Trophoblast cell (in vitro differentiated cells and primary cell): ENCODE results near the gene COA7.

ENCODE experiments used
- DNase-seq, 2 donors: peaks; one replicate each; pipeline ENCODE4 v3.0.0-alpha.2; 2016
- H2AFZ ChIP-seq: 2 replicates; pipeline ENCODE4 v1.6.1; 2013; ENCODE audit warnings: low read length, moderate library complexity, mild to moderate bottlenecking; ENCODE audit not compliant: insufficient read depth, poor library complexity
- H2AK5ac ChIP-seq: 2 replicates; pipeline ENCODE4 v1.6.1; 2013; ENCODE audit warnings: mild to moderate bottlenecking, low read length
- H2BK120ac ChIP-seq: 2 replicates; pipeline ENCODE4 v1.6.1; 2013; ENCODE audit warnings: low read length, mild to moderate bottlenecking, moderate library complexity; ENCODE audit not compliant: insufficient read depth, poor library complexity
- H2BK12ac ChIP-seq: 2 replicates; pipeline ENCODE4 v1.6.1; 2013; ENCODE audit warnings: mild to moderate bottlenecking, low read length, moderate library complexity
- H2BK5ac ChIP-seq: 2 replicates; pipeline ENCODE4 v1.6.1; 2013; ENCODE audit warnings: low read length, low read depth, moderate library complexity, mild to moderate bottlenecking; ENCODE audit not compliant: poor library complexity
- H3K14ac ChIP-seq: 2 replicates; pipeline ENCODE4 v1.6.1; 2013; ENCODE audit warnings: mild to moderate bottlenecking, low read length
- H3K18ac ChIP-seq: 2 replicates; pipeline ENCODE4 v1.6.1; 2013; ENCODE audit warnings: mild to moderate bottlenecking, low read length
- H3K23ac ChIP-seq: 2 replicates; pipeline ENCODE4 v1.6.1; 2013; ENCODE audit warnings: low read length
- H3K27ac ChIP-seq: 2 replicates; pipeline ENCODE4 v1.5.1; 2013; ENCODE audit warnings: low read depth, mild to moderate bottlenecking, inconsistent platforms, low read length, moderate library complexity
- H3K27me3 ChIP-seq: 2 replicates; pipeline ENCODE4 v1.6.1; 2013; ENCODE audit warnings: inconsistent platforms, mild to moderate bottlenecking, low read length, moderate library complexity; ENCODE audit not compliant: insufficient read depth
- H3K36me3 ChIP-seq, 2 experiments: 1 replicate in 1 of 2; 2 replicates in 1 of 2; pipeline ENCODE4 v1.6.1; 2013; ENCODE audit warnings: low read length in 2 of 2, mild to moderate bottlenecking in 2 of 2, moderate library complexity in 1 of 2; ENCODE audit not compliant: insufficient read depth in 2 of 2, control insufficient read depth in 1 of 2
- H3K4ac ChIP-seq: 2 replicates; pipeline ENCODE4 v1.6.1; 2013; ENCODE audit warnings: low read depth, mild to moderate bottlenecking, low read length, moderate library complexity
- H3K4me1 ChIP-seq, 2 experiments: 1 replicate in 1 of 2; 2 replicates in 1 of 2; pipeline ENCODE4 v1.6.1; 2013; ENCODE audit warnings: low read length in 2 of 2, mild to moderate bottlenecking in 2 of 2, moderate library complexity in 1 of 2; ENCODE audit not compliant: insufficient read depth in 2 of 2, control insufficient read depth in 1 of 2
- H3K4me2 ChIP-seq: 2 replicates; pipeline ENCODE4 v1.6.1; 2013; ENCODE audit warnings: inconsistent platforms, mild to moderate bottlenecking, low read length, moderate library complexity
- H3K4me3 ChIP-seq: 2 replicates; pipeline ENCODE4 v1.5.1; 2013; ENCODE audit warnings: mild to moderate bottlenecking, low read depth, low read length, inconsistent platforms
- H3K79me1 ChIP-seq: one replicate; pipeline ENCODE4 v1.6.1; 2013; ENCODE audit warnings: low read length
- H3K79me2 ChIP-seq: 2 replicates; pipeline ENCODE4 v1.6.1; 2013; ENCODE audit warnings: low read length, mild to moderate bottlenecking; ENCODE audit not compliant: control insufficient read depth, insufficient read depth, poor library complexity
- H3K9ac ChIP-seq: 2 replicates; pipeline ENCODE4 v1.6.1; 2013; ENCODE audit warnings: mild to moderate bottlenecking, low read length
- H3K9me3 ChIP-seq: 2 replicates; pipeline ENCODE4 v1.6.1; 2013; ENCODE audit warnings: low read depth, mild to moderate bottlenecking, control low read depth, inconsistent platforms, low read length; ENCODE audit not compliant: insufficient read depth
- H4K12ac ChIP-seq: 2 replicates; pipeline ENCODE4 v1.6.1; 2013; ENCODE audit warnings: low read depth, mild to moderate bottlenecking, low read length, moderate library complexity
- H4K8ac ChIP-seq: 2 replicates; pipeline ENCODE4 v1.6.1; 2013; ENCODE audit warnings: low read depth, mild to moderate bottlenecking, low read length, moderate library complexity
- H4K91ac ChIP-seq: one replicate; pipeline ENCODE4 v1.6.1; 2013; ENCODE audit warnings: low read depth, mild to moderate bottlenecking, low read length, moderate library complexity
- WGBS: extraction: QIAGEN DNeasy Blood & Tissue Kit; methylation state at CpG from one replicate; pipeline ENCODE4 v1.1.7; 2013; ENCODE audit warnings: missing lambda C conversion rate; ENCODE audit not compliant: insufficient read length, insufficient coverage; ENCODE audit errors: extremely low coverage; 5-methylcytosine and 5-hydroxymethylcytosine counted together

Gene COA7

DNA sequence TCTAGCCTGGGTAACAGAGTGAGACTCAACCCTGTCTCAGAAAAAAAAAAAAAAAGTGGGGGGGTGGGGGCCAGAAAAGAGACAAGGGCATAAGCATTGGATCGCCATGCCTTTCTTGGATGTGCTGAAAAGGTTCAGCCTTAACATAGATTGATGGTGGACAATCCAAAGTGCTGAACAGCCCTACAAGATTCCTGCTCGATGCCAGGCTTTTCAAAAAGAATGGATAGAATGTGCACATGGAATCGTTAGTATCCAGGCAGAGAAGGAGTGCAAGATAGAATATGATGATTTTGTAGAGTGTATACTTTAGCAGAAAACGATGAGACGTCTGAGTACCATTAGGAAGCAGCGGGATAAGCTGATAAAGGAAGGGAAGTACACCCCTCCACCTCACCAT is 10.9 kb upstream of the COA7 start:
- Histone ChIP-seq H3K36me3 (no peaks in the 10 kb centered on the region), H3K9ac (no peak overlapping the region), H3K14ac (no peak overlapping the region), H2AFZ (no peak overlapping the region), H3K4me3 (no peak overlapping the region), H3K79me1 (peaks cover 6% of the 10 kb centered on the region), H3K4me2 (no peak overlapping the region), H3K18ac (no peak overlapping the region), H4K91ac (peak overlapping the region; percentile 57), H2BK120ac (peak overlapping the region; percentile 41), H2BK12ac (peak overlapping the region; percentile 43), H3K79me2 (no peaks in the 10 kb centered on the region), H3K4me1 (peaks cover 13 to 18% of the 10 kb centered on the region in 2 experiments), H4K8ac (no peak overlapping the region), H3K4ac (no peak overlapping the region), H3K23ac (no peak overlapping the region), H2AK5ac (no peak overlapping the region), H2BK5ac (no peak overlapping the region), H3K9me3 (no peaks in the 10 kb centered on the region), H3K27ac (peak overlapping the region; percentile 38), H3K27me3 (no peaks in the 10 kb centered on the region), H4K12ac (no peak overlapping the region)
- peak; percentile 20 to 73 for DNase-seq
- WGBS = no CpG with 5 or more reads among the region's 6 CpGs

DNA sequence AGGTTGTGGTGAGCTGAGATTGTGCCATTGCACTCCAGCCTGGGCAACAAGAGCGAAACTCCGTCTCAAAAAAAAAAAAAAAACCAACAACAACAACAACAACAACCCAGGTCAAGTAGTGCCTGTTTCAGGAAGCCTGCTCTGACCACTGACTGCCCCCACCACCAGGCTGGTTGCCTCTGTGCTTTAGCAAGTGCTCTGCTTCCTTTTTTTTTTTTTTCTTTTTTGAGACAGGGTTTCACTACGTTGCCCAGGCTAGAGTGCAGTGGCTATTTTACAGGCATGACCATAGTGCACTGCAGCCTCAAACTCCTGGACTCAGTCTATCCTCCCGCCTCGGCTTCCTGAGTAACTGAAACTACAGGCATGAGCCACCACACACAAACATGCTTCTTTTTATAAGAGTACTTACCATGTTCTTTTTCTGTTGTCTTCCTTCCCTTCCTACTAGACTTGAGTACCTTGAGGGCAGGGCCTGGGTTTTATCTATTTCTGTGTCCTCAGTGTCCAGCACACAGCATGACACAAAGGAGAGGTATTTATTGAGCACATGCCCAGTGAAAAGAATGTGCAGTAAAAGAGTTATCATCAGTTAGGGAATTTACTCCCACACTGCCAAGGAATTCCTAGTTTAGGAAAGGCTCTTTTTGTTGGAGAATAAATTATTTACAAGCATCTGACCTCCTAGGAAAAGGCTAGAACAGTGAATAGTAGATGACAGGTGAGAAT is 9.9 kb upstream of the COA7 start:
- Histone ChIP-seq H3K14ac (peak overlapping the region; percentile 22), H3K18ac (peak overlapping the region; percentile 12), H2BK120ac (peak overlapping the region; percentile 68), H3K4me1 (peaks cover 13 to 20% of the 10 kb centered on the region in 2 experiments), H4K8ac (no peak overlapping the region), H2BK5ac (peak overlapping the region; percentile 76), H3K79me2 (no peaks in the 10 kb centered on the region), H3K36me3 (no peaks in the 10 kb centered on the region), H3K27ac (peak overlapping the region; percentile 91), H3K9ac (no peak overlapping the region), H4K91ac (peak overlapping the region; percentile 72), H3K4me3 (no peak overlapping the region), H3K79me1 (peaks cover 8% of the 10 kb centered on the region), H3K9me3 (no peaks in the 10 kb centered on the region), H3K27me3 (no peaks in the 10 kb centered on the region), H2BK12ac (peak overlapping the region; percentile 51), H3K4ac (no peak overlapping the region), H4K12ac (peak overlapping the region; percentile 20), H2AFZ (no peak overlapping the region), H3K23ac (no peak overlapping the region), H2AK5ac (peak overlapping the region; percentile 68), H3K4me2 (no peak overlapping the region)
- DNase-seq = peak; percentile 67 to 87
- no CpG with 5 or more reads among the region's 5 CpGs for WGBS

DNA sequence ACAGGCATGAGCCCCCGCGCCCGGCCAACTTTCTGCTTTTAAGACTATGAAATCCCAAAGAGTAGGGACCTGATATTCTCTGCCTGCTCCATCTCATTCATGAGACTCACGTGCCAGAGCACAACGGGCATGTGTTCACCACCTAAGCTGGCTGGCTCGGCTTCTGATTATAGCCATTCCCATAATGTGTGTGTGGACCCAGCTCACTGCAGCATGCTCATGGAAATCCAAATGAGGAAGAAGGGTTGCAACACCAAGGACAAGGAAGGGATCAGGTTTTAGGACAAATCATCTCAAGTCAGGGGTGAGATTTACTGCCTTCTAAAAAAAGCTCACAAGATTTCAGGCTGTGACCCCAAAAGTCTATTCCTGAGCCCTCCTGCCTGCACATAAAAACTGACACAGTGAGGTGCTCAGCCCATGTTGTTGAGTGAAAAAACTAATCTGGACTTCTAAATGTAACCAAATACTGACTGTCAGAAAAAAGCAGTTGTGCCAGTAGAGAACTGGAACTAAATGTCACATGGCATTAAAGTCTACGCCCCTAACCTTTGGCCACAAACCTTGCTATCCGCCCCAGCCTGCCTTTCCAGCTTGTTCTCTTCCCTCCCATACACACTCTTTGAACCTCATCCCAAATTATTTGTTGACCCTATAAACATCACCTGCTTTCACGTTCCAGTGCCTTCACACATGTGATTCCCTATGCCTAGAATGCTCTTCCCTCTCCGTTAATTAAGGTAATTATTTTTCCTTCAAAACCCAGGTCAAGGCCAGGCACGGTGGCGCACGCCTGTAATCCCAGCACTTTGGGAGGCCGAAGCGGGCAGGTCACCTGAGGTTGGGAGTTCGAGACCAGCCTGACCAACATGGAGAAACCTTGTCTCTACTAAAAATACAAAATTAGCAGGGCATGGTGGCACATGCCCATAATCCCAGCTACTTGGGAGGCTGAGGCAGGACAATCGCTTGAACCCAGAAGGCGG is 9.1 kb upstream of the COA7 start:
- Histone ChIP-seq H3K27me3 (no peaks in the 10 kb centered on the region), H2BK5ac (peak overlapping the region; percentile 76), H3K4ac (no peak overlapping the region), H3K14ac (no peak overlapping the region), H3K79me1 (peaks cover 8% of the 10 kb centered on the region), H2AFZ (no peak overlapping the region), H3K79me2 (no peaks in the 10 kb centered on the region), H3K4me1 (peaks cover 13 to 20% of the 10 kb centered on the region in 2 experiments), H3K9ac (no peak overlapping the region), H3K27ac (peak overlapping the region; percentile 91), H3K9me3 (no peaks in the 10 kb centered on the region), H3K23ac (no peak overlapping the region), H4K12ac (no peak overlapping the region), H2AK5ac (peak overlapping the region; percentile 59), H4K91ac (peak overlapping the region; percentile 30), H3K18ac (no peak overlapping the region), H3K36me3 (no peaks in the 10 kb centered on the region), H2BK120ac (peak overlapping the region; percentile 68), H2BK12ac (peak overlapping the region; percentile 37), H4K8ac (no peak overlapping the region), H3K4me2 (no peak overlapping the region), H3K4me3 (no peak overlapping the region)
- no CpG with 5 or more reads among the region's 18 CpGs for WGBS
- peak; percentile 50 to 73 for DNase-seq

DNA sequence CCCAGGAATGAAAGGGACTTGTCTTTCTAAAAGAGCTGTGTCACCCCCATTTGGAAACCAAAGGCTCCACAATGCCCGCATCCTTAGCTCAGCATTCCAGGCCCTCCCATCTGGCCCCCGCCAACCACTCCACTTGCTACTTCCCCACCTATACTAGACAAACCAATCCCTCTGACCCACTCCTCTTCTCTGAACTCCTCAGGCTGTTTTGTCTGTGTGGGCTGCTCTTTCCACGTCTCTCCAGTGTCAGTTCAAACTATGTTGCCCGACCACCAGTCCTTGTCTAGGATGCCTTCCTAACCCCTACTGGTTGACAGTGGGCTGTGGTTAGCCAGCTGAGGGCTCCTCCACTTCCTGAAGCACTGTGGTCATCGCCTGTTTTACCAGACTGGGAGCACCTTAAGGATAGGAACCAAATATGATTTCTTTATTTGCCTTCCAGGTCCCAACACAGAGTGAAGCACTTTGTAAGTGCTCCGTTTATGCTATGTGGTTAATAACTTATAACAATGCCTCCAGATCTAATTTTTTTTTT is 8.1 kb upstream of the COA7 start:
- H3K4ac ChIP-seq = no peak overlapping the region
- H3K18ac ChIP-seq = no peak overlapping the region
- H3K14ac ChIP-seq = no peak overlapping the region
- H2BK120ac ChIP-seq = peak overlapping the region; percentile 5
- H3K4me2 ChIP-seq = no peak overlapping the region
- H2AFZ ChIP-seq = no peak overlapping the region
- H3K79me2 ChIP-seq = no peaks in the 10 kb centered on the region
- H3K23ac ChIP-seq = no peak overlapping the region
- WGBS = no CpG with 5 or more reads among the region's 6 CpGs
- peaks cover 13 to 20% of the 10 kb centered on the region in 2 experiments for H3K4me1 ChIP-seq
- no peak overlapping the region for H3K4me3 ChIP-seq
- DNase-seq = no peak
- no peak overlapping the region for H2BK5ac ChIP-seq
- H3K79me1 ChIP-seq = peaks cover 8% of the 10 kb centered on the region
- no peaks in the 10 kb centered on the region for H3K27me3 ChIP-seq
- H2AK5ac ChIP-seq = no peak overlapping the region
- H3K9ac ChIP-seq = no peak overlapping the region
- H4K12ac ChIP-seq = no peak overlapping the region
- peak overlapping the region; percentile 42 for H2BK12ac ChIP-seq
- no peaks in the 10 kb centered on the region for H3K36me3 ChIP-seq
- no peaks in the 10 kb centered on the region for H3K9me3 ChIP-seq
- peak overlapping the region; percentile 0 for H3K27ac ChIP-seq
- H4K8ac ChIP-seq = no peak overlapping the region
- peak overlapping the region; percentile 8 for H4K91ac ChIP-seq
